Fibroblast of mammary gland (primary cell): Measurements from ENCODE around the gene PARP16.

Experiments used
- DNase-seq: peaks from one replicate; pipeline ENCODE4 v3.0.0-alpha.2; 2010; ENCODE audit warnings: low read depth
- H3K4me3 ChIP-seq: 2 replicates; pipeline ENCODE4 v1.5.1; 2011; ENCODE audit warnings: low read depth, mild to moderate bottlenecking, low read length, moderate library complexity; ENCODE audit not compliant: control insufficient read depth
- CTCF ChIP-seq: conservative IDR thresholded peaks from 2 replicates; pipeline ENCODE4 v1.5.1; 2011; ENCODE audit warnings: low read depth, low read length, inconsistent platforms; ENCODE audit not compliant: control insufficient read depth, insufficient read depth

Gene PARP16

GRCh38 chr15:65292938-65293518 lies 6.3 kb upstream of the PARP16 start:
- TF ChIP-seq CTCF = no peak
- H3K4me3 ChIP-seq = no peak overlapping the region
- no peak for DNase-seq

- DNase-seq = no peak
- no peak for TF ChIP-seq CTCF
- no peak overlapping the region for H3K4me3 ChIP-seq
Measured at GRCh38 chr15:65290228-65290627, 3.5 kb upstream of the PARP16 start.

- no peak overlapping the region for H3K4me3 ChIP-seq
- no peak for DNase-seq
- TF ChIP-seq CTCF = no peak
Measured at GRCh38 chr15:65289261-65289854, 2.7 kb upstream of the PARP16 start.

- H3K4me3 ChIP-seq = no peak overlapping the region
- no peak for DNase-seq
- TF ChIP-seq CTCF = no peak
Measured at GRCh38 chr15:65287520-65287855, 805 bp upstream of the PARP16 start.

- no peak for TF ChIP-seq CTCF
- no peak for DNase-seq
Measured at GRCh38 chr15:65286069-65286703, 497 bp downstream of the PARP16 start.

GRCh38 chr15:65285291-65286068 lies 1.2 kb downstream of the PARP16 start:
- TF ChIP-seq CTCF = no peak
- peak; percentile 63 for DNase-seq
- peak overlapping the region; percentile 62 for H3K4me3 ChIP-seq

More at GRCh38 chr15:65286069-65286703, 497 bp downstream of the PARP16 start:
- peak overlapping the region; percentile 62 for H3K4me3 ChIP-seq
